HG03060 (cell line): Measurements from ENCODE around the gene TMEM192.
"Not testable (repeated sequence)": the region's sequence is repeated elsewhere in the genome, so short reads cannot be mapped to it uniquely, and the experiment has no call there.

ENCODE experiments used
- ATAC-seq: cut with Tn5 transposase; IDR thresholded peaks from one replicate; pipeline ENCODE4 v1.9.1; 2021; ENCODE audit warnings: low read depth, moderate number of reproducible peaks; ENCODE audit not compliant: unreplicated experiment

Gene TMEM192

DNA sequence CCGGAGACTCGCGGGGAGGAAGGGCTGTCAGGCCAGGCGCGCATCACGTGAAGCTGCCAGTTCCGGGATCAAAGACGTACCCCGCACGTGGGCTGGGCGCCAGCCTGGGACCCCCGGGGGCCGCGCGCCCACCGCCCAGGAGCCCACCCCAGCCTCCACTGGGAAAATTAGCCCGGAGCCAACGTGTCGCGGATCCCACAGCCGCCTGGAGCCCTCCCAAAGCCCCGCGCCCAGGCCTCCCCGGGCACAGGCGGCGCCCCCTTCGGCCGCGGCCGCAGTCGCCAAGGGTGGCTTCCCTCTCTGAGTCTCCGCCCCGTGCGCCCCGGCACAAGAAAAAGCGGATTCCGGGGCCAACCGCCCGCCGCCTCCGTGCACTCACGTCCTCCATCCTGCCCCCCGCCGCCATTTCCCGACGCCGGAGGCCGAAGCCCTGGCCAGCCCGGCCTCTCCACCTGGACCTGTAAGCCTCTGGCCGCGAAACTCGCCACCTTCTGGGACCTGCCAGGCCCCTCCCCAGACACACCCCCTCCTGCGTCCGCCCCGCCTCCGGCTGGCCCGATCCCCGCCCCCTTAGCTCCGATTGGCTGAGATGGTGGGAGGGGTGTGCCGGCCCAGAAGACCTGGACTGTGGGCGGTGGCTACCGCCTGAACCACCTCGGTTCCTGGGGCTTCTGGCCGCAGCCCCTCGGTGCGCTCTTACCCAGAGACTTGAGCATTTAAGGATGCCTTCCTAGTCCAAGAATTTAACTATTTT lies at the start of gene TMEM192:
TMEM192 (minus strand) TSS at position 493 of the 754 bp plus-strand sequence; CDS start at position 406, 87 bp downstream.
- ATAC-seq, result peak; percentile 91

DNA sequence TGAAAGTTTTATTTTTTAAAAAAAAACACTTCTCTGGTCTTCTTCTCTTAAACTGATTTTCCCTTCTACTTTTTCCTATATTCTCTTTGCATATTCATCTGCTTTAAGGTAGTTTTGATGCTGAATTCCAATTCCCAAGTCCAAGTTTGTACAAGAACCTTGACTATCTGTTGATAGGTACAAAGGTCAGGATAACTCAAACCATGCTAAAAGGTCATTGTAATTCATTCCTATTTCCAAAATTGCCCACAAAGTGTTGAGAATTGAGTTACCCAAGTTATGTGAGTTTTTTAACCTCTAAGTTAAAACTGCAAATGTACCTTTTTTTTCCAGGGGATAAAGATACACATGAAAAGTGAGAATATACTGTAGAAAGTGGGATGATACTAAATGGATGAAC lies 46.1 kb upstream of the TMEM192 start:
- no peak for ATAC-seq

DNA sequence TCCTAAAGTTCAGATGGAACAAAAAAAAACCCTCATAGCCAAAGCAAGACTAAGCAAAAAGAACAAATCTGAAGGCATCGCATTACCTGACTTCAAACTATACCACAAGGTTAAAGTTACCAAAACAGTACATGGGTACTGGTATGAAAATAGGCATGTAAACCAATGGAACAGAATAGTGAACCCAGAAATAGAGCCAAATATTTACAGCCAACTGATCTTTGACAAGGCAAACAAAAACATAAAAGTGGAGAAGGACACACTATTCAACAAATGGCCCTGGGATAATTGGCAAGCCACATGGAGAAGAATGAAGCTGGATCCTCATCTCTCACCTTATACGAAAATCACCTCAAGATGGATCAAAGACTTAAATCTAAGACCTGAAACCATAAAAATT lies 44.2 kb upstream of the TMEM192 start:
- ATAC-seq, result no peak

DNA sequence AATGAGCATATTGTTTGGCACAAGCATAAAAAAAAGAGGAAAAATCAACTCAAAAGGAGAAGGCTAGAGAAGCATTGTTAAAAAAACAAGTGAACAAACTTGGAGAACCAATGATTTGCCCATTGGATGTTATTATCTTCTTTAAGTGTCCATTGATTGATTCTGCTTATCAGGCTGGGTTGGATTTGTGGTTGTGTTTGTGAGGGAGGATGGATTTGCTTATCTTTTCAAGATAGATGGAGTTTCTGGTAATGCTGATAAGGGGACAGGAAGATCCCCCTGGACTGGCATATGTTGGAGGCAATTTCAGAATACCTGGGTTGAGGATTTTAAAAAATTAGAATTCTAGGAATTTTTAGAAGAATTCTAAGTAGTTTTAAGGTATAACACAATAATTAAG lies 41.8 kb upstream of the TMEM192 start:
- ATAC-seq, result no peak

DNA sequence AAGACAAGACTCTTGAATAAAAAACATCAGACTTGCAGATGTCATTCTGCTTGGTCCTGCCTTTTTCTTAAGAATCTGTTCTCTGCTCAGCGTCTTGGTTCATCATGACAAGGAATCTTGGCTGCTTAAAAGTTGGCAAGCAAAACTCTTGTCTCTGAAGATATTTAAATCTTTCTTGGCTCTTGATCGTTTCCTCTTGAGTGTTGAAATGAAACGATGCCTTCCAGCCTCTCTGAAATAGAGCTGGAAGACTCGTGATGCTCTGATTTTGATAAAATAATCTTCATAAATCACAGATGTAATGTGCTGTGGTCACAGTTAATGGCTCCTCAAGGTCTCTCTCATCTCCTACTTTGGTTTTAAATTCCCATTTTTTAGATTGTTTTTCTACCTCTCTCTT lies 39.9 kb upstream of the TMEM192 start:
- ATAC-seq, result no peak

DNA sequence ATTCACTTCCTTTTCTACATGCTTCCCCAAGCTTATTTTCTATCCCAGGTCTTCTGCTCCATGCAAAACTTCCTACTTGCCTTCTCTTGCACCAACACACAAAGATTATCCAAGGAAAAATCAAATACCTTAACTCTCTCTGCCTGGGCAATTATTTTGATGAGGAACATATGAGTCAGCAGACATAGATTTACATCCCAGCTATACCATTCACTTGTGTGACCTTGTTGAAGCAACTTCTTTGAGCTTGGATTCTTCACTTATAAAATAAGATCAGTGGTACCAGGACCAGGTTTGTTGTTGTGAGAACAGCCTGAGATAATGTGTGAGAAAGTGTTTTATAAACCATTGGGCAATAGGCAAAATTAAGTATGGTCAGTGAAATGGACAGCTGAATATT lies 39.1 kb upstream of the TMEM192 start:
- no peak for ATAC-seq

DNA sequence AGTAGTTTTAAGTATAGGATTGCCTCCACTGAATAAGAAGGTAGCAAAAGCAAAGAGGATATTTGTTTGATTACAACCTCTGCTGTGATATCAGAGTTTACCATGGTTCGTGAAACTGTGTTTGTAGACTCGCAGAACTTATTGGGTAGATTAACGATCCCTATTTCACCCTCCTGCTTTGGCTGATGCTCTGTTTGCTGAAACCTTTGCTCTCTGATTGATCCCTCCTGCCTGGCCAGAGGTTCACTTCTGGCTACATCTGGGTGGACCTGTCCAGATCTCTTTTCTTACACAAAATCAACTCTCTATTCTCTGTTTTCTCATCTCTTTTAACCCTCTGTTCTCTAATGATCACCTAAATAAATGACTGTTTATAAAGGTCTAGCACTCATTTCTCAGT lies 37.9 kb upstream of the TMEM192 start:
- ATAC-seq, result no peak

DNA sequence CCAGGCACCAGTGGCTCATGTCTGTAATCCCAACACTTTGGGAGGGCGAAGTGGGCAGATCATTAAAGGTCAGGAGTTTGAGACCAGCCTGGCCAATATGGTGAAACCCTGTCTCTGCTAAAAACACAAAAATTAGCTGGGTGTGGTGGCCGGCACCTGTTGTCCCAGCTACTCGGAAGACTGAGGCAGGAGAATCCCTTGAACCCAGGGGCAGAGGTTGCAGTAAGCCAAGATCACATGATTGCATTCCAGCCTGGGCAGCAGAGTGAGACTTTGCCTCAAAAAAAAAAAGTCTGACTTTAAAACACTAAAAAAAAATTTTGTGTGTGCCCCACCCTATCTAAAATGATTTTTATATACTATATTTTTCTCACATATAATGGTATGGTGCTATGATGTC lies 26.2 kb upstream of the TMEM192 start:
- ATAC-seq, result no peak

DNA sequence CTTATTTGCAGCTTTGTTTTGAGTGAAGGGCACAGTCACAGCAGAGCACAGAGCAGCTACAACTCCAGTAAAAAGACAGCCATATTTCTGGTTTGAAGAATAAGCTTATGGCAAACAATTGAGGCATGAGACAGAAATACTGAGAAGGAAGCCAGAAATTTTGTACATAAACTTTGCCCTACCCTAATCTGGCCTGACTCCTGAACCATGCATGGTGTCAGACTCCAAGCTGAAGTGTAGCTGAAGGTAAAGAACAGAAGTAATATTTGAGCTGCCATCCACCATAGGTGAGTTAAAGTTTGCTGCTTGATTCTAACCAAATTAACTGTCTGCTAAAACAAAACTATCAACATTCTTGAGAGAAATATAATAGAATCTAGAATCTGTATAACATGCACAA lies 24.5 kb upstream of the TMEM192 start:
- no peak for ATAC-seq

DNA sequence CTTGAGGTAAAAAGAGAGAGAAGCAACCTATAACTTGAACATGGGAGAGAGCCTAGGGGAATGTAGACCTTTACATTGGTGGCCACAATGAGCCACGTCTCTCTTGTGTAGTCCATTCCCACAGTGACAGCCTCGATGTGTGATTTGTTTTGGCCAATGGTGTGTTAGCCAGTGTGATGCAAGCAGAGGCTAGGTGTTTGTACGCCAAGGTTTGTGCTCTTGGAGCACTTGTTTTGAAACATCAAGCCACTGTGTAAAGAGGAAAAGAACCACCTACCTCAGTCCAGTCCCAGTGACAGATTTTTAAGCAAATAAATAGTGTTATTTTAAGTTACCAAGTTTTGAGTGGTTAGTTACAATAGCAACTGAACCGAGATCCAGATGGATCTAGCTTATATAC lies 23.9 kb upstream of the TMEM192 start:
- ATAC-seq, result no peak

DNA sequence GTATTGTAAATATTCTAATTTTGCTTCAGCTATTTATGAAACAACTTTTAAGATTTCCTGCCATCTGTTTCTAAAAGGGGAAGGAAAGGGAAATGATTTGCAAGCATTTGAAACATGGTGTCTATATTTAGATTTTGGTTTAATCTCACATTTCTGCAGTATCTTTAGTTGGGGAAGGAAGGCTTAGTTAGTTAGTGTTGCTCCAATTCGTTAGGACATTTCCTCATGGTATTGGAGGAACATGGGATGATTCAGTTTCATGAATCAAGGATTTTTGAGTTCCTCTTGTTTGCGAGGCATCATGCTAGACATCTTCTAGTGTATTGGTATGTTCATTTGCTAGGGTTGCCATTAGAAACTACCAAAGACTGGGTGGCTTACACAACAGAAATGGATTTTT lies 20.5 kb upstream of the TMEM192 start:
- no peak for ATAC-seq

DNA sequence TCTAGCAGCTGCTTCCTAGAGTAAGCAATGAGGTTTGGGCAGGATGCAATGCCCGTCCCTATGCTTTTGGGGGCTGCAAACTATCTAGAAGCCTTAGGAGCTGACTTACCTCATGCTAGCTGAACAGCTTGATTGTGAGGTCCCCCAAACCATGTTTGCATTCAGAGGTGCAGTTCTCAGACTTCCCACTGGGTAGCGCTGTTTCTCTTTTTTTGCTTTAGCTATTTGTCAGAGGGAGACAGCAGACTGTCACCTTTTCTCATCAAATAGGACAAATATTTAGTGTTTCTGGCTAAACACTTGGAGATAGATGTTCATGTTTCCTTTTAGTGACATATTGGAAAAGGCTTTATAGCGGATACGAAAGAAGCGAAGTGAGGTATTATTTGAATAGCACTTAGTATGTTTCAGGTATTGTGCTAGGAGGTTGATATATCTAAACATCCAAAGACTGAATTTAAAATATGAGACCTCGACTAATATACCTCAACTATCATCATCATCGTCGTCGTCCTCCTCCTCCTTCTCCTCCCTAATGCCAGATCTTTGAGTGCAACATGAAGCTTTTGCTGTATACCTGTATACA lies 18.7 kb upstream of the TMEM192 start:
- peak; percentile 80 for ATAC-seq

DNA sequence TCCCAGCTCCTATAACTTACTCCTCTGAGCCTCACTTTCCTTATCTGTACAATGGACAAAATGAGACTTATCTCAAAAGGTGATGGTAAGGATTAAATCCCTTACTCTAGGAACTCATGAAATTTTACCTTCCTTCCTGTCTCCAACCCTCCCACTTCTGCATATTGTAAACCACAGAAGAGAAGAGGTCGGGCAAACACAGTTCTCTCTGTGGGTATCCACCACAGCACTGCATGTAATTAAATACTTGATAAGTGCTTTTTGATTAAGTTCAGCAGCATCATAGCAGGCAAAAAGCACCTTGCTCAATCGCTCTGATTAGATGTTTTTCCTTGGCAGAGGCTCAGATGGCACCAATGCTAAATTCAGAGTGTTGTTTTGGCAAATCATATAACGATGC lies 17.3 kb upstream of the TMEM192 start:
- no peak for ATAC-seq

DNA sequence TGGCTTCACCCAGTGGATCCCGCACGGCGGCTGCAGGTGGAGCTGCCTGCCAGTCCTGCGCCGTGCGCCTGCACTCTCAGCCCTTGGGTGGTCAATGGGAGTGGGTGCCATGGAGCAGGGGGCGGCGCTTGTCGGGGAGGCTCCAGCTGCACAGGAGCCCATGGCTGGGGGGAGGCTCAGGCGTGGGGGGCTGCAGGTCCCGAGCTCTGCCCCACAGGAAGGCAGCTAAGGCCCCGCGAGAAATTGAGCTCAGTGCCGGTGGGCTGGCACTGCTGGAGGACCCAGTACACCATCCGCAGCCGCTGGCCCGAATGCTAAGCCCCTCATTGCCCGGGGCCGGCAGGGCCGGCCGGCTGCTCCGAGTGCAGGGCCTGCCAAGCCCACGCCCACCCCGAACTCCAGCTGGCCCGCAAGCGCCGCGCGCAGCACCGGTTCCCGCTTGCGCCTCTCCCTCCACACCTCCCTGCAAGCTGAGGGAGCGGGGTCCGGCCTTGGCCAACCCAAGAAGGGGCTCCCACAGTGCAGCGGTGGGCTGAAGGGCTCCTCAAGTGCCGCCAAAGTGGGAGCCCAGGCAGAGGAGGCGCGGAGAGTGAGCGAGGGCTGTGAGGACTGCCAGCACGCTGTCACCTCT lies 13.3 kb upstream of the TMEM192 start:
- not testable (repeated sequence) for ATAC-seq

DNA sequence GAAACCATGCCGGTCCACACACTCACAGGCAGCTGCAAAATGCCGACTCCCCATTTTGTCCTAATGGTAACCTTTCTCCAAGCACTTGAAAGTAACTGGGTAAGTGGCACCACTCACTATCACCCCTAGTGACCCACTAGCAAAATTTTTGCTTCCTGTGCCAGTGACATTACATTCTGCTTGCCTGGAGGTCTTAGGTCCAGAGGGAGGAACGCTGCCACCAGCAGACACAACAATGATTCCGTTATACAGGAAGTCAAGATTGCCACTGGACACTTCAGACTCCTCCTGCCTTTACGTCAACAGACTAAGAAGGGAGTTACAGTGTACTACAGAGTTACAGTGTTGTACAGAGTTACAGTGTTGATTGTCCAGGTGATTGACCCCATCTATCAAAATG lies 11.8 kb upstream of the TMEM192 start:
- no peak for ATAC-seq

DNA sequence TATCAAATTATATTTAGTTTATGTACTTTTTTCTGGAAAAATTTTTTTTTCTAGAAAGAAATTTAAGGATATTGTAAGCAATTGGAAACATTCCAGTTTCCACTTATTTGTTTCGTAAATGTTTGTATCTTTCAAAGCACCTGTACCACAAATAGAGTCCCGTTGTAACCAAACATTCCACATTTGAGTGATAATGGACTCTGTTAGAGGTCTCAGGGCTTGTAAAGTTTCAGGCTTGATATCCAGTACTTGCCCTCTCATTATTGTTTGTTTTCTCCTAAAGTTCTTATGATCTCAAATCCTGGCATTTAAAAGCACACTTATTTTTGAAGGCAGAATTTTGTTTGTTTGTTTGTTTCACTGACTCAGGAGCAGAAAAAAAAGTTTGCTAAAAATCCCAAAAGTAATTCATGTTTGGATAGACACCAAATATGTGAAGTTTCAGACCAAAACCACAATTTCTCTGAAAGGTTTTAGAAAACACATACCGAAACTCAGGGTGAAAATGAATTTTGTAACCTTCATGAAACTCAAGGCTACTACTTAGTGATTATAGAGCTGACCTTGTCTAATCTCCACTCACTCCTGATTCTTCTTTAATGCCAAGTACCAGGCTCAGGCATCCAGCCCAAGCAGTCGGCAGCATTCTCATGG lies 5.7 kb upstream of the TMEM192 start:
- ATAC-seq, result peak; percentile 65

DNA sequence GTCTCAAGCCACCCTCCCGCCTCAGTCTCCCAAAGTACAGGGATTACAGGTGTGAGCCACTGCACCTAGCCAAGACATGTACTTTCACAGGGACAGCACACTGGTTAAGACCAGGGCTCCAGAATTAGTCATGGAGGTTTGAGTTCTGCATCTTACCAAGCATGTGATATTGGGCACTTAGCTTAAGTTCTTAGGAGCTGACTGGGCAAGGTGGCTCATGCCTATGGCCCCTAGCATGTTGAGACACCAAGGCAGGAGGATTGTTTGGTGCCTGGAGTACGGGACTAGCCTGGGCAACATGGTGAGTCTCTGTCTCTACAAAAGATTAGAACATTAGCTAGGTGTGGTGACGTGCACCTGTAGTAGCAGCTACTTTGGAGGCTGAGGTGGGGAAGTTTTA lies 2.6 kb upstream of the TMEM192 start:
- ATAC-seq, result no peak

DNA sequence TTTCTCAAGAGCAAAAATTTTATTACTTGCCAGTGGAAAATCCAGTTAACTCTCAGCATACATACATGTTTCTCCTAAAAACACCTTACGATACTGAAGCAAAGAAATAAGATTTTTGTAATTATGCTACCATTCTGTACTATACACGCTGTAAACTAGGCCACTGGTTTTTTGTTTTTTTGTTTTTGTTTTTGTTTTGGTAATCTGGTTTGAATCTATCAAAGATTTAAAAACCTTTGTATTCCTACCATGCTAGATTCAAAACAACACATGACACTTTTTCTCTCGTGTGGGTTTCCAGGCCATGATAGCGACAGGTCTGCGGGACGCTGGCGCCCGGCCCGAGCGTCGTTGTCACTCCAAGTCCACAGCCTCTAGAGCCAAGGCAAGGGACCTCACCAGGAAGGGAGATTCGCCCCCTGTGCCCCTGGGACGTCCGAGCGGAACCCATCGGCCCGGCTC lies 723 bp downstream of the TMEM192 start:
- no peak for ATAC-seq

DNA sequence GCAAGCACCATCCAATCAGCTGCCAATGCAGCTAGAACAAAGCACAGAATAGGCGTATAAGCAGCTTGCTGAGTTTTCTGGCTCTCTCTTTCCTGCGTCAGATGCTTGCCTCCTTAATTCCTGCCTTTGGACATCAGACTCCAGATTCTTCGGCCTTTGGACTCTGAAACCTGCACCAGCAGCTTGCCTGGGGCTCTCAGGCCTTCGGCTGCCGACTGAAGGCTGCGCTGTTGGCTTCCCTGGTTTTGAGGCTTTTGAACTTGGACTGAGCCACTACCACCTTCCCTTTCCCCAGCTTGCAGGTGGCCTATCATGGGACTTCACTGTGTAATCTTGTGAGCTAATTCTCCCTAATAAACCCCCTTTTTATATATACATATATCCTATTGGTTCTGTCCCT lies 6.1 kb downstream of the TMEM192 start:
- no peak for ATAC-seq

DNA sequence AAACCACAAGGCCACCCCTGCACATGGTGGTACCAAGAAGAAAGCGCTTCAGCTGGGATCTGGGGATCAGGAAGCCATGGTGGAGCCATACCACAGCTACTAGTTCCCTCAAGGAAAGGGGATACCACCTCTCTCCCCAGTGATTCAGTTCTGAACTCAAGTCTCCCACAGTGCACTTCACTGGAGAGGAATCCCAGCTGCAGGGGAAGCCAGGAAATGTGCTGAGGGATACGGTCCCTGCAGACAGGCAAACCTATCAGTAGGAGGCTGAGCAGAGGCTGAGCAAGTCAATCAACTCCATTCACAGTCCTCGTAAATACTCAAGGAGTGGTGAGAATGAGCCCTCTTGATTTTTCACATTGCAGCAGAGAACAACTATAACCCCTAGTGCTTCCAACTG lies 11.0 kb downstream of the TMEM192 start:
- ATAC-seq, result no peak

DNA sequence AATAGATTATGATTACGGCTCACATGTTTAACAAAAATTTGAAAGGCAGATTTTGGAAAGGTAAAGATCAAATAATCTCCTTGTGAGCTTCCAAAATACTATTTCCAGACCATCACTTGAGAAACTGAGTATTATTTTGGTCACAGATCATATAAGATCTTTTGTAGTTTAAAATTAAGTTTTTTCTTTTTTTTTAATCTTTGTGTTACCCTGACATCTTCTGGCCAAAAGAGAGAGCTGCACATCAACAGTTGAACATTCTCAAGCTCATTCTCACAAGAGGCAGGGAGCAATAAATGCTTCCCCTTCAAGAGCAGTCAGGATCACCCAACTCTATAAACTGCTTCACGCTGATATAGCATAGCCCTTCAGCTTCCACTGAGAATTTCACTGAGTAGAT lies 15.9 kb downstream of the TMEM192 start:
- no peak for ATAC-seq
